Uterus (tissue), 4 donors: ENCODE measurements around the gene NTSR1. TPM values are rescaled to one million over a fixed set of nuclear protein-coding genes. Genes with fewer than 3 reads are reported as not detected.

ENCODE experiments used
- DNase-seq, 2 donors: peaks; one replicate each; pipeline ENCODE4 v3.0.0-alpha.2; 2019 to 2020
- H3K27ac ChIP-seq, 2 donors: fragments of 200-600 bp; sonication (generic); 1 replicate in 1 of 2; 2 replicates in 1 of 2; pipeline ENCODE4 v1.5.1; 2016 to 2018
- H3K27me3 ChIP-seq, 2 donors: fragments of 200-600 bp; sonication (generic); one replicate each; pipeline ENCODE4 v1.5.1; 2018 to 2019; ENCODE audit warnings: control low read depth in 1 of 2
- H3K36me3 ChIP-seq, 2 donors: fragments of 200-600 bp; sonication (generic); one replicate each; pipeline ENCODE4 v1.5.1; 2019; ENCODE audit warnings: control low read depth in 1 of 2
- H3K4me1 ChIP-seq, 2 donors: fragments of 200-600 bp; sonication (generic); one replicate each; pipeline ENCODE4 v1.5.1; 2018 to 2019; ENCODE audit warnings: control low read depth in 1 of 2
- H3K4me3 ChIP-seq, 2 donors: fragments of 200-600 bp; sonication (generic); 1 replicate in 1 of 2; 2 replicates in 1 of 2; pipeline ENCODE4 v1.5.1; 2018 to 2019; ENCODE audit warnings: mild to moderate bottlenecking in 1 of 2
- H3K9me3 ChIP-seq, 2 donors: fragments of 200-600 bp; sonication (generic); one replicate each; pipeline ENCODE4 v1.5.1; 2019; ENCODE audit warnings: control low read depth in 1 of 2
- POLR2A ChIP-seq, 2 donors: fragments of 450-650 bp; IDR thresholded peaks; one replicate each; pipeline ENCODE4 v1.6.1; 2016; ENCODE audit warnings: antibody characterized with exemption in 2 of 2, mild to moderate bottlenecking in 1 of 2, moderate library complexity in 1 of 2
- intact Hi-C: fragments of 100-400 bp; cut with DNase I; formaldehyde crosslinking; loops from one replicate; pipeline ENCODE4 v1.15.1; 2023; ENCODE audit warnings: low total_unique reads
- total RNA-seq, 4 donors: library from RNA; depleted of rRNA in 3 of 4; stranded (reverse); fragments of >200 nt in 3 of 4; gene quantifications; one replicate each; pipeline versions ENCODE4 v1.1.0 to v1.2.4, GENCODE V29; 2014 to 2023
- TF ChIP-seq, protein P1 (sequence below), 4 experiments: fragments of 200-600 bp in 2 of 4; fragments of 450-650 bp in 2 of 4; sonication (generic) in 2 of 4; IDR thresholded peaks; one replicate each; pipeline ENCODE4 v1.5.1; 2016 to 2019; ENCODE audit warnings: antibody characterized with exemption in 4 of 4, mild to moderate bottlenecking in 2 of 4, moderate library complexity in 1 of 4
- donor health status: DM: yes; HTN: yes; CAD: no.

NTSR1 gene
- total RNA-seq, 4 donors from 2014 or later = not detected

DNA sequence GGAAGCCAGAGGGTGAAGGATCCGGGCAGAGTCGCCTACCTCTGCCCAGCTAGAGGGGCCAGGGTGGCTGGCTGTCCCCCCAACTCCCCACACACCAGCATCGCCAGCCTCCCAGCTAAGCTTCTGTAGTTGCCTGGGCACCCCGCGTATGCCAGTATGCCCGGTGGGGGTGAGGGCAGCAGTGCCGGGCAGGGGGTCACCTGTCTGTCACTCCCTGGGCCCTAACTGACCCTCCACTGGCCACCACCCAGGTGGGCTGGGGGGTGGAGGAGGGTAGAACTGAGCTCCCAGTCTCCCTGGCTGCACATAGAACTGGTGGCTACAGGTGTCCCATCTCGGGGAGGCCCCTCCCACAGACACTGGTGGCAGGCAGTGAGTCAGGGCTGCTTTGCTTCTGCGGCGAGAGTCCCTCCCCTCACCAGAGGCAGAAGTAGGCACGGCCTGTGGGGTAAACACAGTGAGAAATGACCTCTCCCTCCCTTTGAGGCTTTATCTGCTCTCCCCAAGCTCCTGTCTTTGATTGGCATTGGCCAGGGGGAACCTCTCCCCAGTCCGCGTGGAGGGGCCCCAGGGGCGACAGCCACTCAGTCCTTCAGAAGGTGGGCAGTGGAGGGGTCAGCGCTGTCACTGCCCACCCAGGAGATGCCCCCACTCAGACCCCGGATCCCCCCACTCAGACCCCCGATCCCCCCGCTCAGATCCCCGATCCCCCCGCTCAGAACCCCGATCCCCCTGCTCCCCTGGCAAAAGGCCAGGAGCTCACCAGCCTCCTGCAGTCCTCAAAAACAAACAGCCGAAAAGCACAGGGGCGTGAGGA, 2.5 kb downstream of the NTSR1 start:
- Histone ChIP-seq H3K4me1 (no peaks in the 10 kb centered on the region), H3K27me3 (peaks cover 0 to 8% of the 10 kb centered on the region in 2 donors), H3K9me3 (no peaks in the 10 kb centered on the region), H3K4me3 (no peak overlapping the region), H3K36me3 (no peaks in the 10 kb centered on the region), H3K27ac (no peak overlapping the region)
- no peak for TF ChIP-seq POLR2A (IDR thresholded peaks at IDR 0.05)
- TF ChIP-seq, protein P1, sequence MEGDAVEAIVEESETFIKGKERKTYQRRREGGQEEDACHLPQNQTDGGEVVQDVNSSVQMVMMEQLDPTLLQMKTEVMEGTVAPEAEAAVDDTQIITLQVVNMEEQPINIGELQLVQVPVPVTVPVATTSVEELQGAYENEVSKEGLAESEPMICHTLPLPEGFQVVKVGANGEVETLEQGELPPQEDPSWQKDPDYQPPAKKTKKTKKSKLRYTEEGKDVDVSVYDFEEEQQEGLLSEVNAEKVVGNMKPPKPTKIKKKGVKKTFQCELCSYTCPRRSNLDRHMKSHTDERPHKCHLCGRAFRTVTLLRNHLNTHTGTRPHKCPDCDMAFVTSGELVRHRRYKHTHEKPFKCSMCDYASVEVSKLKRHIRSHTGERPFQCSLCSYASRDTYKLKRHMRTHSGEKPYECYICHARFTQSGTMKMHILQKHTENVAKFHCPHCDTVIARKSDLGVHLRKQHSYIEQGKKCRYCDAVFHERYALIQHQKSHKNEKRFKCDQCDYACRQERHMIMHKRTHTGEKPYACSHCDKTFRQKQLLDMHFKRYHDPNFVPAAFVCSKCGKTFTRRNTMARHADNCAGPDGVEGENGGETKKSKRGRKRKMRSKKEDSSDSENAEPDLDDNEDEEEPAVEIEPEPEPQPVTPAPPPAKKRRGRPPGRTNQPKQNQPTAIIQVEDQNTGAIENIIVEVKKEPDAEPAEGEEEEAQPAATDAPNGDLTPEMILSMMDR (IDR thresholded peaks at IDR 0.05) = no peak
- intact Hi-C loops = no loop called here
- no peak for DNase-seq

- H3K9me3 ChIP-seq = no peaks in the 10 kb centered on the region
- intact Hi-C loops = no loop called here
- no peaks in the 10 kb centered on the region for H3K36me3 ChIP-seq
- H3K27ac ChIP-seq = no peak overlapping the region
- H3K27me3 ChIP-seq = peaks cover 0 to 8% of the 10 kb centered on the region in 2 donors
- TF ChIP-seq, protein P1 (IDR thresholded peaks at IDR 0.05) = no peak
- TF ChIP-seq POLR2A (IDR thresholded peaks at IDR 0.05) = no peak
- no peak overlapping the region for H3K4me3 ChIP-seq
- H3K4me1 ChIP-seq = no peaks in the 10 kb centered on the region
- no peak for DNase-seq
Measured at GRCh38 chr20:62711703-62712101, 3.1 kb downstream of the NTSR1 start.

- no peak overlapping the region for H3K27ac ChIP-seq
- TF ChIP-seq, protein P1 (IDR thresholded peaks at IDR 0.05) = no peak
- no peak for TF ChIP-seq POLR2A (IDR thresholded peaks at IDR 0.05)
- no peaks in the 10 kb centered on the region for H3K9me3 ChIP-seq
- no peak for DNase-seq
- H3K4me3 ChIP-seq = no peak overlapping the region
- no peaks in the 10 kb centered on the region for H3K36me3 ChIP-seq
- H3K27me3 ChIP-seq = peaks cover 0 to 8% of the 10 kb centered on the region in 2 donors
- intact Hi-C loops = no loop called here
- no peaks in the 10 kb centered on the region for H3K4me1 ChIP-seq
Measured at GRCh38 chr20:62712606-62713005, 4.0 kb downstream of the NTSR1 start.

GRCh38 chr20:62714006-62714405, 5.4 kb downstream of the NTSR1 start:
- Histone ChIP-seq H3K36me3 (no peaks in the 10 kb centered on the region), H3K27ac (no peak overlapping the region), H3K4me3 (no peak overlapping the region), H3K27me3 (peaks cover 0 to 8% of the 10 kb centered on the region in 2 donors), H3K4me1 (no peaks in the 10 kb centered on the region), H3K9me3 (no peaks in the 10 kb centered on the region)
- DNase-seq = no peak
- intact Hi-C loops = no loop called here
- no peak for TF ChIP-seq POLR2A (IDR thresholded peaks at IDR 0.05)
- TF ChIP-seq, protein P1 (IDR thresholded peaks at IDR 0.05) = no peak

GRCh38 chr20:62714799-62715198, 6.2 kb downstream of the NTSR1 start:
- Histone ChIP-seq H3K27me3 (peaks cover 0 to 8% of the 10 kb centered on the region in 2 donors), H3K27ac (no peak overlapping the region), H3K4me3 (no peak overlapping the region), H3K9me3 (no peaks in the 10 kb centered on the region), H3K36me3 (no peaks in the 10 kb centered on the region), H3K4me1 (no peaks in the 10 kb centered on the region)
- intact Hi-C loops = no loop called here
- DNase-seq = no peak
- no peak for TF ChIP-seq POLR2A (IDR thresholded peaks at IDR 0.05)
- TF ChIP-seq, protein P1 (IDR thresholded peaks at IDR 0.05) = no peak
